HepG2 (cell line): ENCODE measurements around the gene FGF14. TPM values are rescaled to one million over a fixed set of nuclear protein-coding genes. Genes with fewer than 3 reads are reported as not detected.
A peak's percentile ranks its signal among the peaks of the same experiment; 100 is the strongest.

Source experiments
- ATAC-seq: fragments of 200-7000 bp; cut with Tn5 transposase; 3 replicates; pipeline ENCODE4 v1.9.1; 2020; ENCODE audit warnings: mild to moderate bottlenecking, moderate library complexity
- BruUV-seq: library from RNA; stranded (reverse); fragments of 400-500 nt; replicated peaks from 2 replicates; lab custom pipeline; 2021; lab: Mats Ljungman, UMichigan
- CTCF ChIA-PET: fragments of 300-600 bp; formaldehyde crosslinking; extraction: SDS; loops from one replicate; lab custom pipeline; 2021; ENCODE audit warnings: low total read pairs, inconsistent platforms, low intra/inter-chr PET ratio; lab: Yijun Ruan, JAX
- POLR2A ChIA-PET: fragments of 350-600 bp; sonication (Branson Sonifier 250); formaldehyde crosslinking; loops from one replicate; lab custom pipeline; 2020; ENCODE audit warnings: antibody characterized with exemption, inconsistent platforms; lab: Yijun Ruan, JAX
- DNase-seq: peaks from one replicate; pipeline ENCODE4 v3.0.0-alpha.2; 2015; ENCODE audit warnings: low spot score
- FAIRE-seq: peaks from 3 replicates; lab custom pipeline; 2011; peaks lifted over from hg19 to GRCh38; lab: Jason Lieb, UNC
- H2AFZ ChIP-seq: one replicate; pipeline ENCODE4 v1.6.1; 2011; ENCODE audit warnings: low read length, inconsistent platforms
- H3K27ac ChIP-seq: fragments of 300-600 bp; 3 replicates; pipeline ENCODE4 v1.8.0; 2011; ENCODE audit warnings: mixed run types, mild to moderate bottlenecking, mixed read lengths, low read length, inconsistent platforms; ENCODE audit not compliant: insufficient read depth; ENCODE audit errors: extremely low read length
- H3K27me3 ChIP-seq, 2 experiments: fragments of 200-600 bp in 1 of 2; 2 replicates in 1 of 2; 3 replicates in 1 of 2; pipeline versions ENCODE4 v1.6.0 to v1.8.0; 2011; ENCODE audit warnings: low read length in 2 of 2, mild to moderate bottlenecking in 2 of 2, moderate library complexity in 2 of 2, inconsistent platforms in 1 of 2; ENCODE audit not compliant: insufficient read depth in 2 of 2, control insufficient read depth in 1 of 2
- H3K36me3 ChIP-seq, 2 experiments: fragments of 200-600 bp in 1 of 2; replicated peaks in 1 of 2; 2 replicates in 1 of 2; 3 replicates in 1 of 2; pipeline versions ENCODE4 v1.5.1 to v1.8.0; 2011; ENCODE audit warnings: low read length in 2 of 2, inconsistent platforms in 1 of 2; ENCODE audit not compliant: insufficient read depth in 2 of 2, control insufficient read depth in 1 of 2
- H3K4me1 ChIP-seq: 2 replicates; pipeline ENCODE4 v1.5.1; 2012; ENCODE audit warnings: low read length, inconsistent platforms; ENCODE audit not compliant: insufficient read depth
- H3K4me2 ChIP-seq: 2 replicates; pipeline ENCODE4 v1.6.0; 2011; ENCODE audit warnings: low read depth, low read length, inconsistent platforms
- H3K4me3 ChIP-seq, 3 experiments: fragments of 200-600 bp in 1 of 3; sonication (generic), shearing (Covaris generic) in 1 of 3; replicated peaks in 1 of 3; 2 replicates each; pipeline ENCODE4 v1.5.1; 2011 to 2016; ENCODE audit warnings: low read length in 3 of 3, inconsistent platforms in 2 of 3, low read depth in 2 of 3, mild to moderate bottlenecking in 2 of 3, control low read depth in 1 of 3, mixed read lengths in 1 of 3; ENCODE audit not compliant: insufficient read depth in 1 of 3
- H3K79me2 ChIP-seq: one replicate; pipeline ENCODE4 v1.6.1; 2011; ENCODE audit warnings: low read length, inconsistent platforms; ENCODE audit not compliant: insufficient read depth
- H3K9ac ChIP-seq: 2 replicates; pipeline ENCODE4 v1.6.0; 2011; ENCODE audit warnings: mild to moderate bottlenecking, low read depth, low read length, inconsistent platforms; ENCODE audit not compliant: insufficient read depth
- H3K9me3 ChIP-seq: 2 replicates; pipeline ENCODE4 v1.5.1; 2012; ENCODE audit warnings: mild to moderate bottlenecking, low read length
- H4K20me1 ChIP-seq: 2 replicates; pipeline ENCODE4 v1.6.0; 2011; ENCODE audit warnings: inconsistent platforms, mild to moderate bottlenecking, low read length, moderate library complexity; ENCODE audit not compliant: insufficient read depth
- CREM ChIP-seq, 2 experiments: sonication (generic) in 1 of 2; formaldehyde crosslinking in 1 of 2; IDR thresholded peaks; 2 replicates each; pipeline versions ENCODE4 v1.4.0 to v1.6.1; 2016 to 2020; ENCODE audit warnings: antibody characterized with exemption in 1 of 2, mild to moderate bottlenecking in 1 of 2, missing genetic modification reagents in 1 of 2
- ELF4 ChIP-seq: sonication (generic); formaldehyde crosslinking; IDR thresholded peaks from 2 replicates; pipeline ENCODE4 v1.5.0; 2020; ENCODE audit warnings: missing genetic modification reagents, mild to moderate bottlenecking, moderate library complexity, borderline replicate concordance
- ISL2 ChIP-seq: sonication (generic); formaldehyde crosslinking; IDR thresholded peaks from 2 replicates; pipeline ENCODE4 v1.5.0; 2020; ENCODE audit warnings: missing genetic modification reagents
- LCORL ChIP-seq, 2 experiments: fragments of 450-650 bp in 1 of 2; sonication (generic) in 1 of 2; formaldehyde crosslinking in 1 of 2; IDR thresholded peaks; 2 replicates each; pipeline versions ENCODE4 v1.5.0 to v1.6.1; 2017 to 2020; ENCODE audit warnings: antibody characterized with exemption in 1 of 2, missing genetic modification reagents in 1 of 2
- MAFF ChIP-seq: IDR thresholded peaks from 2 replicates; pipeline ENCODE4 v1.6.1; 2011; ENCODE audit warnings: low read depth, low read length, improper control_type of control experiment
- RAD21 ChIP-seq: fragments of 450-650 bp; formaldehyde crosslinking; IDR thresholded peaks from 2 replicates; pipeline ENCODE4 v1.5.0; 2020; ENCODE audit warnings: mild to moderate bottlenecking
- SALL2 ChIP-seq: sonication (generic); formaldehyde crosslinking; IDR thresholded peaks from 2 replicates; pipeline ENCODE4 v1.8.1; 2023; ENCODE audit warnings: mild to moderate bottlenecking, missing genetic modification reagents, inconsistent platforms
- SMC3 ChIP-seq: IDR thresholded peaks from 2 replicates; pipeline ENCODE4 v1.6.1; 2011; ENCODE audit warnings: low read length, improper control_type of control experiment
- ZFYVE20 ChIP-seq: sonication (generic); formaldehyde crosslinking; IDR thresholded peaks from 2 replicates; pipeline ENCODE4 v1.8.0; 2023; ENCODE audit warnings: low read depth, mild to moderate bottlenecking, moderate library complexity, missing genetic modification reagents, borderline replicate concordance
- ZNF17 ChIP-seq: sonication (generic); formaldehyde crosslinking; IDR thresholded peaks from 2 replicates; pipeline ENCODE4 v1.5.0; 2020; ENCODE audit warnings: mild to moderate bottlenecking, missing genetic modification reagents
- ZNF33A ChIP-seq: sonication (generic); formaldehyde crosslinking; IDR thresholded peaks from 2 replicates; pipeline ENCODE4 v1.5.1; 2020; ENCODE audit warnings: missing genetic modification reagents, mild to moderate bottlenecking, moderate library complexity, borderline replicate concordance
- ZNF33B ChIP-seq: sonication (generic); formaldehyde crosslinking; IDR thresholded peaks from 2 replicates; pipeline ENCODE4 v1.5.1; 2020; ENCODE audit warnings: mild to moderate bottlenecking, missing genetic modification reagents
- ZNF510 ChIP-seq: sonication (generic); formaldehyde crosslinking; IDR thresholded peaks from 2 replicates; pipeline ENCODE4 v1.4.0; 2020; ENCODE audit warnings: low read depth, mild to moderate bottlenecking, missing genetic modification reagents
- ZSCAN29 ChIP-seq: sonication (generic); formaldehyde crosslinking; conservative IDR thresholded peaks from 2 replicates; pipeline ENCODE4 v1.4.0; 2020; ENCODE audit warnings: mild to moderate bottlenecking, missing genetic modification reagents
- WGBS: methylation state at CpG from one replicate; pipeline ENCODE4 v1.1.6; 2017; ENCODE audit warnings: low lambda C conversion rate; 5-methylcytosine and 5-hydroxymethylcytosine counted together
- in situ Hi-C: cut with HindIII; loops from 2 replicates; pipeline ENCODE4 v1.10.0; 2017; ENCODE audit warnings: low pct_unique_long_range_greater_than_20kb; ENCODE audit not compliant: extremely low pct_ligation_motif_present
- intact Hi-C: fragments of 100-400 bp; cut with micrococcal nuclease; formaldehyde crosslinking; loops from one replicate; pipeline ENCODE4 v1.10.0; 2022; ENCODE audit not compliant: unreplicated experiment
- polyA plus RNA-seq, 8 experiments: library from polyadenylated mRNA; depleted of rRNA in 3 of 8; stranded (reverse) in 7 of 8; unstranded in 1 of 8; fragments of >200 nt; fragmentation: Illumina TruSeq in 4 of 8; extraction: Trizol in 4 of 8; gene quantifications; 2 replicates each; pipeline versions ENCODE4 v1.2.1 to v1.2.3, GENCODE V29; 2011 to 2016; ENCODE audit warnings: low read depth in 4 of 8, missing spikeins in 1 of 8, mixed read lengths in 1 of 8; ENCODE audit not compliant: insufficient read depth in 1 of 8
- total RNA-seq, 5 experiments: library from RNA; depleted of rRNA; stranded (reverse); fragments of >200 nt; fragmentation: Illumina TruSeq; extraction: Trizol; gene quantifications; 2 replicates each; pipeline ENCODE4 v1.2.3, GENCODE V29; 2016; ENCODE audit warnings: low read depth in 1 of 5
- TF ChIP-seq, protein P1 (sequence below): sonication (generic); formaldehyde crosslinking; IDR thresholded peaks from 2 replicates; pipeline ENCODE4 v1.5.0; 2020; ENCODE audit warnings: mild to moderate bottlenecking, missing genetic modification reagents, moderate library complexity
- TF ChIP-seq, protein P2 (sequence below): sonication (generic); formaldehyde crosslinking; IDR thresholded peaks from 2 replicates; pipeline ENCODE4 v1.5.0; 2020; ENCODE audit warnings: missing genetic modification reagents
- TF ChIP-seq, protein P3 (sequence below): IDR thresholded peaks from 2 replicates; pipeline ENCODE4 v1.6.1; 2012; ENCODE audit warnings: inconsistent platforms

Gene FGF14
- total and polyA plus RNA-seq, 2 of the 13 experiments (the other 11 are each of a cell fraction or from before 2014, with no cell fraction given), result not detected

DNA sequence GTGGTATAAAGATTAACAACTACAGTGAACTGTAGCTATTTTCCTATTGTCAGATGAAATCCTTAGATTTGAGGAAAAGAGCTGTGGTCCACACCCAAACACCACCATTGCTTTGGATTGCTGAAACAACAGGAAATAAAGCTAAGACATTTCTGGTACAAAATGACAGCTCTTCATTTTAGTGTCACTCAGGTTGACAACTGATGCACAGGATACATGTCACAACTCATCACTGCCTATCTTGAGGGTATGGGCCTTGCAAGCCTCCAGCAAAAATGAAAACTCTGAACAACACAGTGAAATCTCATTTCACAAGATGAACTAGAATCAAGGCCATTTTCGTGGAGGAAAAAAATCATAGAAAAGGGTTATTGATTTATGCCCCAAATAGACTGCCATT is 609.7 kb downstream of the FGF14 start:
- no peak for ATAC-seq
- no peak for DNase-seq
- FAIRE-seq, result no peak
- Histone ChIP-seq H3K4me1 (no peaks in the 10 kb centered on the region), H4K20me1 (no peaks in the 10 kb centered on the region), H3K4me3 (no peak overlapping the region), H2AFZ (no peak overlapping the region), H3K9ac (no peak overlapping the region), H3K36me3 (no peaks in the 10 kb centered on the region), H3K27ac (no peak overlapping the region), H3K27me3 (no peaks in the 10 kb centered on the region; a peak in 1 of 5 replicates), H3K4me2 (no peak overlapping the region), H3K79me2 (no peaks in the 10 kb centered on the region), H3K9me3 (no peaks in the 10 kb centered on the region)
- in situ Hi-C loops (loop anchor here (25.0 kb wide), 1 partner anchor 770 kb away; no protein-coding TSS in a partner anchor), intact Hi-C loops (no loop called here)
- CTCF ChIA-PET, result no interaction called here
- BruUV-seq, result no TSS peak
- POLR2A ChIA-PET, result no interaction called here
- WGBS, result 3% methylated on average over 1 of the region's 1 CpG
- no peak for TF ChIP-seq LCORL (IDR thresholded peaks at IDR 0.05)
- TF ChIP-seq LCORL (CRISPR knock-in tag; IDR thresholded peaks at IDR 0.05), result no peak
- TF ChIP-seq ZFYVE20 (CRISPR knock-in tag), result no peak
- no peak for TF ChIP-seq ISL2 (CRISPR knock-in tag)
- TF ChIP-seq ZNF17, result no peak
- no peak for TF ChIP-seq SALL2

DNA sequence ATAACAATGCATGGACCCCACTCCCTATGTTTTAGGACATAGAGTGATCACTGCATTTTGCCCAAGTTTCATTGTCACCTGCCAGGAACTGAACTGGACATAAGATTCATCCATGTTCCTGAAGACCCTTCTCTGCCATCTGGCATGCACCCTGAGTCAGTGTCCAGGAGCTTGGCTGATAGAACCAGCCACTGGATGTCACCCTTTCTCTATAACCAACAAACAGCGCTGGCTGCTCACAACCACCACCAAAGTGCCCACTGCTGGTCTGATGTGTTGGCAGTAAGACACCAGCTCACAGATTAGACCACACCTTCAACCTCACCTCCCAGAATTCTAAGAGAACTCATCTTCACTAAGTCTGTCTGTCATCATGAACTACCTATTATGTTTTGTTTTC is 616.0 kb downstream of the FGF14 start:
- in situ Hi-C loops (loop anchor here (25.0 kb wide), 1 partner anchor 776 kb away; no protein-coding TSS in a partner anchor), intact Hi-C loops (loop anchor here (1.0 kb wide), 1 partner anchor 155 kb away; no protein-coding TSS in a partner anchor)
- Histone ChIP-seq H3K4me1 (no peaks in the 10 kb centered on the region), H4K20me1 (no peaks in the 10 kb centered on the region), H3K27me3 (no peaks in the 10 kb centered on the region; a peak in 2 of 5 replicates), H3K27ac (no peak overlapping the region), H3K79me2 (no peaks in the 10 kb centered on the region), H3K9me3 (no peaks in the 10 kb centered on the region), H3K36me3 (no peaks in the 10 kb centered on the region), H2AFZ (no peak overlapping the region), H3K4me2 (no peak overlapping the region), H3K9ac (no peak overlapping the region), H3K4me3 (no peak overlapping the region)
- peak; percentile 17 for DNase-seq
- CTCF ChIA-PET, result interaction anchor here (1.2 kb wide), 1 partner anchor 156 kb away, joined by 5 read pairs; no protein-coding TSS in a partner anchor
- BruUV-seq, result no TSS peak
- no peak for FAIRE-seq
- WGBS, result 0% methylated on average over 1 of the region's 1 CpG
- ATAC-seq, result peak; percentile 94
- POLR2A ChIA-PET, result no interaction called here
- TF ChIP-seq CREM (IDR thresholded peaks at IDR 0.05) (no peak), CREM (CRISPR knock-in tag; IDR thresholded peaks at IDR 0.05) (no peak), ZNF33A (CRISPR knock-in tag) (no peak), ELF4 (CRISPR knock-in tag) (no peak), SMC3 (peak; percentile 42; the same call in 1 of the 2 replicates), ZNF33B (CRISPR knock-in tag) (no peak), ZNF510 (CRISPR knock-in tag) (no peak), MAFF (no peak), ZSCAN29 (CRISPR knock-in tag) (no peak), RAD21 (CRISPR knock-in tag) (0 out of 2 replicates have a peak, but pooled peaks have one; percentile 23)
- TF ChIP-seq, protein P1, sequence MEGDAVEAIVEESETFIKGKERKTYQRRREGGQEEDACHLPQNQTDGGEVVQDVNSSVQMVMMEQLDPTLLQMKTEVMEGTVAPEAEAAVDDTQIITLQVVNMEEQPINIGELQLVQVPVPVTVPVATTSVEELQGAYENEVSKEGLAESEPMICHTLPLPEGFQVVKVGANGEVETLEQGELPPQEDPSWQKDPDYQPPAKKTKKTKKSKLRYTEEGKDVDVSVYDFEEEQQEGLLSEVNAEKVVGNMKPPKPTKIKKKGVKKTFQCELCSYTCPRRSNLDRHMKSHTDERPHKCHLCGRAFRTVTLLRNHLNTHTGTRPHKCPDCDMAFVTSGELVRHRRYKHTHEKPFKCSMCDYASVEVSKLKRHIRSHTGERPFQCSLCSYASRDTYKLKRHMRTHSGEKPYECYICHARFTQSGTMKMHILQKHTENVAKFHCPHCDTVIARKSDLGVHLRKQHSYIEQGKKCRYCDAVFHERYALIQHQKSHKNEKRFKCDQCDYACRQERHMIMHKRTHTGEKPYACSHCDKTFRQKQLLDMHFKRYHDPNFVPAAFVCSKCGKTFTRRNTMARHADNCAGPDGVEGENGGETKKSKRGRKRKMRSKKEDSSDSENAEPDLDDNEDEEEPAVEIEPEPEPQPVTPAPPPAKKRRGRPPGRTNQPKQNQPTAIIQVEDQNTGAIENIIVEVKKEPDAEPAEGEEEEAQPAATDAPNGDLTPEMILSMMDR, result peak; percentile 51
- TF ChIP-seq, protein P2, sequence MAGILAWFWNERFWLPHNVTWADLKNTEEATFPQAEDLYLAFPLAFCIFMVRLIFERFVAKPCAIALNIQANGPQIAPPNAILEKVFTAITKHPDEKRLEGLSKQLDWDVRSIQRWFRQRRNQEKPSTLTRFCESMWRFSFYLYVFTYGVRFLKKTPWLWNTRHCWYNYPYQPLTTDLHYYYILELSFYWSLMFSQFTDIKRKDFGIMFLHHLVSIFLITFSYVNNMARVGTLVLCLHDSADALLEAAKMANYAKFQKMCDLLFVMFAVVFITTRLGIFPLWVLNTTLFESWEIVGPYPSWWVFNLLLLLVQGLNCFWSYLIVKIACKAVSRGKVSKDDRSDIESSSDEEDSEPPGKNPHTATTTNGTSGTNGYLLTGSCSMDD (CRISPR knock-in tag), result no peak
- TF ChIP-seq, protein P3, sequence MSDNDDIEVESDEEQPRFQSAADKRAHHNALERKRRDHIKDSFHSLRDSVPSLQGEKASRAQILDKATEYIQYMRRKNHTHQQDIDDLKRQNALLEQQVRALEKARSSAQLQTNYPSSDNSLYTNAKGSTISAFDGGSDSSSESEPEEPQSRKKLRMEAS, result no peak
